HG03575 (cell line): ENCODE data around the gene TROAP.

Source experiments
- ATAC-seq: cut with Tn5 transposase; IDR thresholded peaks from one replicate; pipeline ENCODE4 v1.9.1; 2021; ENCODE audit not compliant: unreplicated experiment, insufficient number of reproducible peaks, low FRiP score; ENCODE audit errors: extremely low read depth

TROAP gene

DNA sequence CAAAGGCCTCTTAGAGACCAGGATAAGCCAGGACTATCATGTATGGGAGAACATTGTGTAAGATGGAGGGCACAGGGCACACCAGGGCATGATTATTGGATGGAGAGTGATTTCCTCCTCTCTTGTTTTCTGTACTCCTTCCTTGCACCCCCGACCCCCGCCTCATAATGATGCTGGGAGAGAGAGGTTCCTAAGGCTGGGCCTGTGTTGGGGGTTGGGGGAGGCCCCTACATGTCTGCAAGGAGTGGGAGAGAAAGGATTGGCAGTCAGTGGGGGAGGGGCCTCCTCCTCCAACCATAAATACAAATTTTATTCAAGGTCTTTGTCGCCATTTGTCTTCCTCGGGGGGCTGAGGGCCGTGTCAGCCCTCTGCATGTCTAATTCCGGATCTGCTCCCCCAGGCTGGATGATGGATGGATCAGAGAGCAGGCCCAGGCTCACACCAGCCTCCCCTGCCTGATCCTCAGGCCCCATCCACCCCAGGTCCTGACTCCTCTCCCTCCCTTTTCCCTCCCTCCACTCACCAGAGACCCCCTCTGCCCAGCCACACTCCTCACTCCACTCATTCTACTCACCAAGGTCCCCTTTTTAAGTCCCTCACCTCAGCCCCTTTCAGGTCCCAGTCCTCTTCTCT is 15.9 kb downstream of the TROAP start:
- no peak for ATAC-seq

DNA sequence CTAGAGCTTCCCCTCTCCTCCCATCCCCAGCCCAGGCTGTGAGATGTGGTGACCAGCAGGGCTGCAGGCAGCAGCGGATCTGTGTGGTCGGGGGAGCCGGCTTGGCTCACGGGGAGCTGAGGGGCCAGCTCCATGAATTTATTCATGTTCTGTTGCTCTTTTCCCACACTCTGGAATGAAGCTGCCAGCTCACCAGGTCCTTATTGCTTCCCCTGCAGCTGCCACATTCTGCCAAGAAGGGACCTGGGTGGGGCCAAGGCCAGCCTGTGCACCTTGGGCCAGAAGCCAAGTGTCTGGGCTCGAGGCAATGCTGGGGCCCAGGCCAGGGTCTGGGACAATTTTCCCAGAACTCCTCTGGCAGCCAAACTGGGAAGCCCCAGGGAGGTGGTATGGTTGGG is 16.4 kb downstream of the TROAP start:
- no peak for ATAC-seq

DNA sequence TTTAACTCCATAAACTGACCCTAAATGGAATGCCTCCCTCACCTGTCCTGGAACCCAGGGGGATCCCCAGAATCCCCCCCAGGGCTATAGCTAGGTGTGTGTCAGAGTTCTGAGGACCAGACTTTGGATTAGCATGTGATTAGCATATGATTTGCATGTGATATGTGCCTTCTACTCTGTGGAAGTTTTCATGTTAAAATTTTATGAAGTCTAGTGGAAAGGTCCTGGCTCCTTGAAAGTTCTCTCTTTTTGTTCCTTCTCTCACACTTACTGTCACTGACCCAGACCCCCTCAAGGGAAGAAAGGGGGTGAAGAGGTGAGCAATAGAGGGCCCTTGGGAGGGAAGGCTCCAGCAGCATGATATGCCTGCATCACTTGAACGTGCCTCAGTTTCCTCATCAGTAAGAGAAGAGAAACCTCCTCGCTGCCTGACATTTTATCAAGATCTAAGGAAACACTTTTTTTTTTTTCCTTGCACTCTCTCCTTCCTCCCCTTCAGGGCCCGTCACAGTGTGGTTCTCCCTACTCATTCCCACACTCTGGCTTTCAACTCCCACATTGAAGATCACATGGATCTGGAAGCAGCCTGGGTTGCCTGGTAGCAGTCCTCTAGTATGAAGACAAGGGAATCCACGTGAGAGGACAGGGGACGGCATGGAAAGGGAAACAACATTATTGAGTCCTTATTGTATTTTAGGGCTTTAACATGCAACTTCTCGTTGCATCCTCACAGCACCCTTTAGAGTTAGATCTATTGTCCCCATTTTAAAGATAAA is 17.2 kb downstream of the TROAP start:
- no peak for ATAC-seq

DNA sequence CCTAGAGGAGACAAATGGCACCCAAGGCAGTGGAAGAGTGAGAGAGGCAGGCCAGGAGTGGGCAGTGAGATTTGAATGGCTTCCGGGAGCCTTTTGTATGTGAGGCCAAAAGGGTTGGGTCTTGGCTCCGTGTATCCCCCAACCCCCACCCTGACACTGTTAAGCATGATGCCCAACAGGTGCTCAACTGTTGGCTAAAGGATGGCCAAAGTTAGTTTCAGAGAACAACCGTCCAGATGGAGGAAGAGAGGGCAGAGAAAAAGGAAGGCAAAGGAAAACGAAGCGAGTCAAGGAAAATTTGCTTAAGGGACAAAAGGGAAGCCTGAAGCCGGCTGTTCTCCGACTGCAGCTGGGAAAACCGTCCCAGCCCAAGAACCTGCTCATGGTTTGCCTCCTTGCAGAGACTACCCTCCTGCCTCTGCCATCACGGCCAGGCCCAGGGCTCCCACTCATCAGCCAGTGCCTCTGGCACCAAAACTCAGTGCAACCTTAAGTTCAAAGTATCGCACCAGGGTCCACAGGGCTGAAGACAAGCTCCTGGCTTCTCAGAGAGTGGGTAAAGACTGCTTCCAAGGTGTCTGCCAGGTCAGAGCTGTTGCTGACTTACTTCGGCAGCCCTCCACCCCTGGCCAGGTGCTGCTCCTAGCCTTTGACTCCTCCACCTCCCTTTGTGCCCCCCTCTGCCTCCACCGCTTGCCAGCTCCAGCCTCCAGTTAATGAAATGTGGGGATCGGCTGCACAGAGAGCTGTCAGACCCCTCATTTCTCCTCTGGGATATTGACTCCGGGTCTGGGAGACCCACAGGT is 18.1 kb downstream of the TROAP start:
- ATAC-seq = no peak

DNA sequence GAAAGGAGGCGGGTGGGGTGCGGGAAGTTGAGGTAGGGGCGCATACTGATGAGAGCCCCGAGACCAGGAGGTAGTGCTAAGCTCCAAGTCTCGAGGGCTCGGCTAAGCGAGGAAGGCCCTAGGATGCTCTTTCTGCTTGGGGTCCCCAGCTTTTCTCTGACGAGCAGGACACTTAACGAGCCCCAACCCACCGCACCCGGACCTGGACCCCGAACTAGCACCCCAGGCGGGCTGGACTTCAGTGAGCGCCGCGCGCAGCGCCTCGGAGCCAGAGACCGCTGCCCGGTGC is 18.7 kb downstream of the TROAP start:
- no peak for ATAC-seq

DNA sequence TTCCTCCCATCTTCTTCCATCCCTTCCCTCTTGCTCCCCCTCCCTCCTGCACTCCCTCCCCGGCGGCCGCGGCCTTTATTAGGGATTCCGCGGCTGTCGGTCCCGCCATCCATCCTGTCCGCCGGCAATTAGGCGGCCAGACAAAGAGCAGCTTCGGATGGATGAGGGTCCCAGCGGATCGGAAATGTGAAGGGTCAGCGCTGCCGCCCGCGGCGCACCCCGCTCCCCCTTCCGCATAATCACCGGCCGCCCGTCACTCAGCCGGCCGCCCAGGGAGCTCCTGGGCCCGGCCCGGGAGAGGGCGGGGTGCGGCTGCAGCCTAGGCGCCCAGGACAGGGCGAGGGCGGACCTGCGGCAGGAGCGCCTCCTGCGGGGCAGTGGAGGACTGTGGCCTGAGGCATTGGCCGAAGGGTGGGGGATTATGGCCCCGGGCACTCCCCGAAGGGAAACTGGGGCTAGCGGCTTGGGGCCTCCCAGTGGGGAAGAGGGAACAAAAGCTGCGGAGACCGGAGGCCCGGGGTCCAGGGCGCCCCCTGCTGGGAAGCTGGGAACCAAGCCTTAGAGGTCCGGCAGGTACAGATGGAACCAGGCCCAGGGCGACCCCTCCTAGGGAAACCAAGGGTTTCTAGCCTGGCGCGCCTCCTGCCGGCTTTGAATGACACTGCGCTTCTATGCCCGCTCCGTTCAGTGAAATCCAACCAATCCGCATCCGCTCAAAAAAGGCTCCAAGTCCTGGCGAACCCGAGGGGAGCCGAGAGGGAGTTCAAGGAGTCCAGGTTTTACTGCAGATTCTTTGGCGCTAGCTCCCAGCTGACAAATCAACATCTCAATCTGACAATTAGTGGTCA is 19.2 kb downstream of the TROAP start:
- no peak for ATAC-seq

DNA sequence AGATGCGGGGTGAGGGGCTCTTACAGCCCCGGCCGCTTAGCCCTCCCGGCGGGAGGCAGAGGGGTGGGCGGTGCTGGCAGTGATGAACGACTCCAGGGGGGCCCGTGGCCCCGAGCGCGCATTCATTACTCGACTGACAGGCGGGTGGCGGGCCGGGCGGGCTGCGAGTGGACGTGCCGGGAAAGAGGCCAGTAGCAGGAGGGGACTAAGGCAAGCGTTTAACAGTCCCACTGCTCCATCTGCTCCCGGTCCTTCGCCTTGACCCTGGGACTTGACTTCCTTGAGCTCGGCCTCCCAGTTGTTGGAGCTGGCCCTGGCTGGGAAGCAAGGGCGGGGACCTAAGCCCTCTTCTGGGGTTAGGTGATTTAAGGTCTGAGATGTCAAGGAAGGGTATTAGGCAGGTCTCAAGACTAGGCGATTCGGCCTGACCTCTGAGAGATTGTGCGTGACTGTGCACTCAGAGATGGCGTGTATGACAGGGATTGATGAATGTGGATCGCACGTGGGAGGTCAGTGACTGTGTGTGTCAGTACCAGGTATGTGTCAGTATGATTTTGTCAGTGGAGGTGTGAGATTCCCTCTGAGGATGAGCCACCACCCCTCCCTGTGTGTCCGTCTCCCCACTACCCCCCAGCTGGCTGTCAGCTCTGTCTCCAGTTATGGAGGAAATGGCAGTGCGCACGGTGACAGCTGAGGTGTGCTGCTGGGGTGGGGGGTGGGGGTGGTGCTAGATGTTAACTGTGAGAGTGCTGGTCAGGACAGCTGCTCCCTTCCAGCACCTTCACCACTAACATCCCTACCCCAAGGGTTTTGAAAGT is 20.1 kb downstream of the TROAP start:
- no peak for ATAC-seq

DNA sequence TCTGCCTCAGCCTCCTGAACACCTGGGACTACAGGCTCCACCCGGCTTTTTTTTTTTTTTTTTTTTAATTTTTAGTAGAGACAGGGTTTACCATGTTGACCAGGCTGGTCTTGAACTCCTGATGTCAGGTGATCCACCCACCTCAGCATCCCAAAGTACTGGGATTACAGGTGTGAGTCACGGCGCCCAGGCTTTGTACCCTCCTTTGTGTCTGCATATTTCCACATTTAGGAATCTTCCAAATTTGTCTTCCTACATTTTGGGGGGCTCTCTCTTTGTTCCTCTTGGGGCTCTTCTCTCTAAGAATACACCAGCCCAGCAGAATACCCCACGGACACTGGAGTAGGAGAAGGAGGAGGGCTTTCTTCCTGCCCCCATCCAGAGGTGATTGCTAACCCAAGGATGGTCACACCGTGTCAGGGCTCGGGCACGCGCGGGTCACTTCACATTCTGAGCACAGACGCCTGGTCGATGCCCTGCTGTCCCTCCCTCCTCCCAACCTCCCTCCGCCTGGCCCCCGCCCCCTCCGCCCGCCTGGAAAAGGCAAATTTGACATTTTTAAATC is 21.5 kb downstream of the TROAP start:
- no peak for ATAC-seq

DNA sequence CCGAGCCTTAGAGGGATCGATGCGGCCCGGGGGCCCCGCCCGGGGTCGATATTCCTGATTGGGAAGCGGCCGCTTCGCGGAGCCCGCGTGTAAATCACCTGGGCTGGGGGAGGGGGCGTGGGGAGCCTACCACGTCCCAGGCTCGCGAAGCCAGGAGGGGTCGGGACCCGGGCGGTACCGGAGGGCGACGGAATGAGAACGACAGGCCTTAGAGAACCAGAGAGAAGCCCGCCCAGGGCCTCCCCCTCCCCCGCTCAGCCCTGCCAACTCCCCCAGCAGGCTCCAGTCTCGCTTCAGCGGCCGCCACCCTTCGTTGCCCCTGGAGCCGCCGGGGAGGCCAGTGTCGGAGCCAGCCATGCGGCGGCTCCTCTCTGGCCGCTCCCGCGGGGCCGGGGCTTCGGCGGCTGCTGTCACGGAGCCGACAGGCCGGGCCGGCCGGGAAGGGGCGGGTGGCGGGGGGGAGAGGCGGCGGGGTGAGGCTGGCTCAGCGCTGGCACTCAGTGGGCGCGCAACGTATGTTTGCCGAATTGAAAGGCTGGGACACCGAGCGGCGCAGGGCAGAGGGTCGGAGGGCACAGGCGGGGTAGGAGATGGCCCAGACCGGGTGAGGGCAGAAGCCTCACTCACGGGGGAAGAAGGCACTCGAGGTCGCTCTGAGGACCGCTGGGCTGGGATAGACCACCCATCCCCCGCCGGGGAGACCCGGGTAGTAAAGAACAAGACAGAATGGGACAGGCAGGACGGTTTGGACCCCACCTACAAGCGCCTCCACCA is 22.2 kb downstream of the TROAP start:
- ATAC-seq = no peak

DNA sequence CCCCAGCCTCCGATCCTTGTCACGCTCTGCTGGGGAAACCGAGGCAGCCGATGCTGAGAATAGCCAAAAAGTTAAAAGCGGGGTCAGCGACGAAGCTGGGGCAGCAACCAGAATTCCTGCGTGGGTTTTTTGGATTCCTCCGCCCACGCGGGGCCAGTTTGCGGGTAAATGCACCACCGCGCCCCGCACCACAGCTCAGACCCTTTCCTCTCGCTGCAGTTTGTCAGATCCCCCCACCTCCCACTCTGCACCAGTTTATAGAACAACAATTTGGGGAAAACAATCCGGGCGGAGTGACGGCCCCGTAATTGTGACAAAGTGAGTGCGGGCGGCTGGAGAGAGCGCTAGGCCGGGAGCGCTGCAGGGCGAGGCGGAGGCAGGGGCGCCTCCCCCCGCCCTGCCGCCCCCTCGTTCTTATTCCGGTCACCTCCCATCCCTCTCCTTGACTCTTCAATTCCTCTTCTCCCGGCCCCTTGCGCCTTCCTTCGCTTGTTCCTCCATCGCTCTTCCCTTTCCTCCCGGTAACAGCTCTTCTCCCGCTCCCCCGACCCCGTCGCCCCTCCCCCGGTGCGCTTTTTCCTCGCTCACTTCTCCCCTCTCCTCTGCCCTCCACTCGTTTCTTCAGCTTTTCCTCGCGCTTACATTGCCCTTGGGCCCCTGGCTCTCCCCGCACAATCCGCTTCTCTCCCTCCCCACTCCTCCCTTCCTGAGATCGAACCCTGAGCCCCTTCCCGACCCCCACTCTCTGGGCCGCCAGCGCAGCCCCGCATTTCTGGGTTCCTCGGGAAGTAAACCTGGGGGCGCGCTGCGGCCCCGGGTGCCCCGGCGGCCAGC is 23.0 kb downstream of the TROAP start:
- ATAC-seq = no peak

DNA sequence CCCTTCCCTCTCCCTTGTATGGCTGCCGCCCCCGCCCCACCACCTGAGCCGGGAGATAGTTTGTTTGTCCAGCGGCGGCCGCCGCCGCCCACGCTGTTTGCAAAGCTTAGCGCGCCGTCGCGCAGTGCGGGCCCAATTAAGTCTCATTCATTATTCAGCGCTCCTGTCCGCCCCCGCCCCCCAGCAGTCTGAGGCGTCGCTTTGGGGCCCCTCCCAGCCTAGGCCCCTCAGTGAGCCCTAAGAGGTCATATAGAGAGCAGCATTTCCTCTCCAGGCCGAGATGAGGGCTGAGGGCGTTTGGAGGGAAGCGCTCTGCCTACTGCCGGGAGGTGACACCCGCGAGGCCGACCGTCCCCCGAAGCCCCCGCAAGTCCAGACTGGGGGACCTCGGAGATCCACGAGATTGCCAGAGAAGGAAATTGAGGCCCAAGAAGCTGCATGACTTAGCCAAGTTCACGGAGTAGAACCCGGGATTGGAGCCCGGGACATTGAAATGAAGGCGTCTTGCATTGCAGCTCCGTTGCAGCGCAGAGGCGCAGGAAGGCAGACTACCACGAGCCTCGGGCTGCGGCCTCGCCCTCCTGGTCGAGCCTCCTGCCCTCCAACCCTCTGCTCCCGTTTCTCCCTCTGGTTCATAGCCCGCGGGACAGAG is 23.7 kb downstream of the TROAP start, which contains the start of gene DNAJC22:
TSS of gene DNAJC22 (plus strand) at position 230 of the 652 bp plus-strand sequence. CDS start 1,985 bp downstream, outside the sequence.
- no peak for ATAC-seq

DNA sequence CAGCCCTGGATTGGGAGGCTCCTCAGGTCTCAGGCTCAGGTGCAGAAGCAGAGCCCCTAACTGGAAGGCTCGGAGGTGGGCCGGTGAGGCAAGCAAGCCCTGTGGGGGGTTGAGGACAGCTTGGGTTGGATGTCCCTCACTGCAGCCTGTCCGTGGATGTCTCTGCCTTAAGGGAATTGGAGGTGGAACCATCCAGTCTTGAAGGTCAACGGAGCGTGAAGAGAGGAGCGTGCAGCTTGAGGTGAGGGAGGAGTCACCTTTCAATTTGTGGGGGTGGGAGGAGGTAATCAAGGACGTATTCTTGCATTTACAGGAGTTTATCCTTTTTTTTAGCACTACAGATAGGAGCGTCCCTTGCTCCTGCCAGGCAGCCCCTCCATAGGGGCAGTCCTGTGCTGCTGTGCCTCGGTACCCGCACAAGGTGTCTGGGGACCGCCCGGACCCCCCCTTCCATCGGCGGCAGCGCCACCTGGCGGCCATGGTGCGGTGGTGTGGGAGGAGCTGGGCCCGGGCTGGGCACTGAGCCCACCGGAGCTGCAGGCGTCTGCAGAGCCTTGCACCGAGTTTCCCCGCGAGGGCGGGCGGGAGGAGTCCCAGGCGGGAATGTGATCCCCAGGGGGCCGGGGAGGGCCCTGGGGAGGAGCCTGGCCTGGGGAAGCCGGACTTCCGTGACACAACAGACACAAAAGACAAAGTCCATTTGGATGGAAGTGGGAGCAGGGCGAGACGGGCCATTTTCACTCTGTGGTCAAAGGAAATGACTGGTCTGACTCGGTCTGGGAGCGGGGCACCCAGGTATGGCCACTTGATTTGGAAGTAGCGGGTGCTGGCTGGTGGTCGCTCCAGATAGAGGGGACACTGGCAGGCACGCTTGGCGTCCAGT is 24.5 kb downstream of the TROAP start:
- no peak for ATAC-seq

DNA sequence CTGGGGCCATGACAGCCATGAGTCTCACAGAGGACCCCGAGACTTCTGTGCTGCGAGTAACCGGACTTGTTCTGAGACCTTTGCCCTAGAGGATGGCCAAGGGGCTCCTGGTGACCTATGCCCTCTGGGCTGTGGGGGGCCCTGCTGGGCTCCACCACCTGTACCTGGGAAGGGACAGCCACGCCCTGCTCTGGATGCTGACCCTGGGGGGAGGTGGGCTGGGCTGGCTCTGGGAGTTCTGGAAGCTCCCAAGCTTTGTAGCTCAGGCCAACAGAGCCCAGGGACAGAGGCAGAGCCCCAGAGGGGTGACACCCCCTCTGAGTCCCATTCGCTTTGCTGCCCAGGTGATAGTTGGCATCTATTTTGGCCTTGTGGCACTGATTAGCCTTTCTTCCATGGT is 25.7 kb downstream of the TROAP start:
- no peak for ATAC-seq

DNA sequence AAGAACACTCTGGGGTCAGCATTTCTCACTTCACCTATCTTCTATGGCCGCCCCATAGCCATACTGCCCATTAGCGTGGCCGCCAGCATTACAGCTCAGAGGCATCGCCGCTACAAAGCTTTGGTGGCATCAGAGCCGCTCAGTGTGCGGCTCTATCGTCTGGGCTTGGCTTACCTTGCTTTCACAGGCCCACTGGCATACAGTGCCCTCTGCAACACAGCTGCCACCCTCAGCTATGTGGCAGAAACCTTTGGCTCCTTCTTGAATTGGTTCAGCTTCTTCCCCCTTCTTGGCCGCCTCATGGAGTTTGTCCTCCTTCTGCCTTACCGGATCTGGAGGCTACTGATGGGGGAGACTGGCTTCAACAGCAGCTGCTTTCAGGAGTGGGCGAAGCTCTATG is 26.2 kb downstream of the TROAP start:
- ATAC-seq = no peak

DNA sequence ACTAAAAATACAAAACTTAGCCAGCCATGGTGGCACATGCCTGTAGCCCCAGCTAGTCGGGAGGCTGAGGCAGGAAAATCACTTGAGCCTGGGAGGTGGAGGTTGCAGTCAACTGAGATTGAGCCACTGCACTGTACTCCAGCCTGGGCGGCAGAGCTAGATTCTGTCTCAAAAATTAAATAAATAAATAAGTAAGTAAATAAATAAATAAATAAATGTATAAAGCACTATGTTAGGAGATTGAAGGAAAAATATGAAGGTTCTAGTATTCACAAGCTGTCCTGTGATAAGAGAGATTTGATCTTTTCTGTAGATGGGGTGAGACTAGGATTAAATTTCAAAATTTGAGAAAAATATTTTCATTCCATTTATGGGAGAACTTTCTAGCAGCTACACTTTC is 29.3 kb downstream of the TROAP start:
- no peak for ATAC-seq
